HEK293T (cell line): ENCODE results near the gene SPATA20.

ENCODE experiments used
- FOXK2 ChIP-seq: fragments of 450-650 bp; IDR thresholded peaks from 2 replicates; pipeline ENCODE4 v1.6.1; 2016; ENCODE audit warnings: mild to moderate bottlenecking
- NFRKB ChIP-seq: fragments of 450-650 bp; IDR thresholded peaks from 2 replicates; pipeline ENCODE4 v1.6.1; 2016; ENCODE audit warnings: mild to moderate bottlenecking, moderate library complexity

GRCh38 chr17:50594892-50595291, 47.9 kb downstream of the SPATA20 start:
- TF ChIP-seq FOXK2: no peak
- TF ChIP-seq NFRKB: no peak
